T-helper 1 cell treated with Interleukin-12 subunit alpha and Interleukin-12 subunit beta and Interleukin-4 antibody, amounts not matched to agents 30 ng/mL and 1 ng/mL, for 36 hours (primary cell): ENCODE results near the gene APMAP. TPM values are rescaled to one million over a fixed set of nuclear protein-coding genes. Genes with fewer than 3 reads are reported as not detected.

Experiments used
- intact Hi-C: fragments of 100-400 bp; cut with micrococcal nuclease; formaldehyde crosslinking; loops from one replicate; pipeline ENCODE4 v1.15.1; 2024
- total RNA-seq: library from RNA; stranded (reverse); gene quantifications from 2 replicates; pipeline ENCODE4 v1.2.3, GENCODE V29; 2022

The APMAP gene
- total RNA-seq, 1 donor from 2014 or later = 47.3 TPM

- intact Hi-C loops = no loop called here
These were observed 77.9 kb downstream of the APMAP start for GRCh38 chr20:24914388-24915241.

DNA sequence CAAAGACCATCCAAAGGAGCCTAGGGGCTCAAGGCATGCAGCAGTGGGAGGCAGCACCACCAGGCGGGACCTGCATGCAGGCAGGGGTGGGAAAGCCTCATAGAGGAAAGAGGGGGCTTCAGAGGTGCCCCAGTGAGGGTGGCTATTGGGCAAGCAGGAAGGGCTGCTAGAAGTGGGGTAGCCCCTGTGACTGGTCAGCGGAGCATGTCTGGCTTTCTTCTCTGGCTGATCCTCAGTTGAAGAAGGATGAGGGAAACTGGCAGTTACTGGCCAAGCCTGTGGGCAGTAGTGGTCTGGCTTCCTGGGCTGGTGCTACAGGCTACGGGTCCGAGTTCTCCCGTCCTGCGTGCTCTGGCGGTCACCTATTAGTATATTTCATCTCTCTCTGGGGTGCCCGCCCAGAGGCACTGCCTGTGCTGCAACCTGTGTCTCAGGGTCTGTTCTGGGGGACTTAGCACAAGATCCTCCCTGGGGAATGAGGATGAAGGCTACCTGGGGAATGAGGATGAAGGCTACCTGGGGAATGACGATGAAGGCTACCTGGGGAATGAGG is 79.4 kb downstream of the APMAP start:
- intact Hi-C loops = no loop called here

Other genes starting within 250 kb of the APMAP start
- 89.9 and 98.4 TPM in 2 replicates for gene CST7, start 43.5 kb downstream of the APMAP start, total RNA-seq
- 24.0 and 25.9 TPM in 2 replicates for gene ACSS1, start 65.4 kb upstream of the APMAP start, total RNA-seq
- gene VSX1, start 89.4 kb upstream of the APMAP start, total RNA-seq = not detected in 2 replicates
- 36.1 and 38.0 TPM in 2 replicates for gene ENTPD6, start 203.0 kb upstream of the APMAP start, total RNA-seq